K562 (cell line): ENCODE data around the gene IL2. TPM values are rescaled to one million over a fixed set of nuclear protein-coding genes. Genes with fewer than 3 reads are reported as not detected.

Experiments
- ARID4B ChIP-seq: sonication (generic); formaldehyde crosslinking; IDR thresholded peaks from 2 replicates; pipeline ENCODE4 v1.8.0; 2022; ENCODE audit warnings: mild to moderate bottlenecking, missing genetic modification reagents
- FOXA1 ChIP-seq: fragments of 450-650 bp; IDR thresholded peaks from 2 replicates; pipeline ENCODE4 v1.6.1; 2016; ENCODE audit warnings: mild to moderate bottlenecking, borderline replicate concordance
- MBD1 ChIP-seq: fragments of 250-450 bp; sonication (Bioruptor Pico); IDR thresholded peaks from 2 replicates; pipeline ENCODE4 v1.8.0; 2022; ENCODE audit warnings: inconsistent platforms
- PPARD ChIP-seq: fragments of 250-450 bp; sonication (Bioruptor Pico); IDR thresholded peaks from 2 replicates; pipeline ENCODE4 v1.8.0; 2022; ENCODE audit warnings: inconsistent platforms, mild to moderate bottlenecking, moderate library complexity
- PRDM10 ChIP-seq: fragments of 450-650 bp; IDR thresholded peaks from 2 replicates; pipeline ENCODE4 v1.6.1; 2018; ENCODE audit not compliant: partially characterized antibody
- SRF ChIP-seq, 2 experiments: fragments of 250-450, 450-650 bp in 1 of 2; sonication (Bioruptor Pico) in 1 of 2; sonication (generic) in 1 of 2; formaldehyde crosslinking; IDR thresholded peaks; 2 replicates each; pipeline versions ENCODE4 v1.5.0 to v1.5.1; 2020 to 2022; ENCODE audit warnings: mild to moderate bottlenecking in 1 of 2, missing genetic modification reagents in 1 of 2
- ZNF184 ChIP-seq: sonication (generic); formaldehyde crosslinking; IDR thresholded peaks from 2 replicates; pipeline ENCODE4 v1.5.0; 2020; ENCODE audit warnings: missing genetic modification reagents
- polyA plus RNA-seq, 8 experiments: library from polyadenylated mRNA; depleted of rRNA in 4 of 8; stranded (reverse) in 5 of 8; unstranded in 3 of 8; fragments of >200 nt; fragmentation: Nextera tagmentation in 2 of 8; fragmentation: Illumina TruSeq in 1 of 8; extraction: Ambion mirVana in 2 of 8; extraction: Trizol in 1 of 8; gene quantifications; 2 replicates each; pipeline versions ENCODE4 v1.2.1 to v1.2.3, GENCODE V29; 2011 to 2014; ENCODE audit warnings: inconsistent platforms in 1 of 8, missing spikeins in 1 of 8
- total RNA-seq, 7 experiments: library from RNA; depleted of rRNA in 6 of 7; stranded (reverse); fragments of >200 nt in 6 of 7; fragmentation: Illumina TruSeq in 2 of 7; extraction: Trizol in 2 of 7; gene quantifications; 2 replicates each; pipeline versions ENCODE4 v1.2.1 to v1.2.3, GENCODE V29; 2011 to 2021; ENCODE audit warnings: low replicate concordance in 1 of 7

The IL2 gene
- total and polyA plus RNA-seq, 9 of the 15 experiments (the other 6 are each of a cell fraction or from before 2014, with no cell fraction given): 0.11 to 0.89 TPM; not detected in 7

GRCh38 chr4:122453384-122453995, 3.0 kb downstream of the IL2 start (continued):
- no peak for TF ChIP-seq MBD1
- TF ChIP-seq PRDM10: no peak
- no peak for TF ChIP-seq ZNF184 (CRISPR knock-in tag)
- TF ChIP-seq ARID4B: no peak
- no peak for TF ChIP-seq SRF (CRISPR knock-in tag; IDR thresholded peaks at IDR 0.05)
- TF ChIP-seq PPARD (CRISPR knock-in tag): no peak
- TF ChIP-seq FOXA1: no peak
